Activated B cell treated with CpG ODN at 0.5 μM for 24 hours (primary cell): ENCODE results near the gene TBC1D16. TPM values are rescaled to one million over a fixed set of nuclear protein-coding genes. Genes with fewer than 3 reads are reported as not detected.

ENCODE experiments used
- ATAC-seq: fragments of 200-7000 bp; cut with Tn5 transposase; one replicate; pipeline ENCODE4 v1.10.0; 2021; ENCODE audit warnings: low read depth, mild to moderate bottlenecking, moderate library complexity
- CTCF ChIA-PET: fragments of 350-600 bp; sonication (Branson Sonifier 250); formaldehyde crosslinking; loops from one replicate; lab custom pipeline; 2021; ENCODE audit warnings: antibody characterized with exemption; lab: Charles Lee
- POLR2A ChIA-PET: fragments of 350-600 bp; sonication (Branson Sonifier 250); formaldehyde crosslinking; loops from one replicate; lab custom pipeline; 2021; ENCODE audit warnings: antibody characterized with exemption; lab: Charles Lee
- DNase-seq: peaks from one replicate; pipeline ENCODE4 v3.0.0; 2022
- H3K27ac Mint-ChIP-seq: one replicate; pipeline ENCODE4 v1.8.0; 2020; ENCODE audit warnings: mixed read lengths
- H3K27me3 Mint-ChIP-seq: one replicate; pipeline ENCODE4 v1.8.0; 2021; ENCODE audit warnings: mixed read lengths
- H3K36me3 Mint-ChIP-seq: one replicate; pipeline ENCODE4 v1.8.0; 2021; ENCODE audit warnings: low read depth, mixed read lengths
- H3K4me1 Mint-ChIP-seq: one replicate; pipeline ENCODE4 v1.8.0; 2021; ENCODE audit warnings: mixed read lengths
- H3K4me3 Mint-ChIP-seq: one replicate; pipeline ENCODE4 v1.8.0; 2020; ENCODE audit warnings: mild to moderate bottlenecking, mixed read lengths
- H3K9me3 Mint-ChIP-seq: one replicate; pipeline ENCODE4 v1.8.0; 2020; ENCODE audit warnings: mixed read lengths
- intact Hi-C: fragments of 100-400 bp; cut with micrococcal nuclease; formaldehyde crosslinking; loops from one replicate; pipeline ENCODE4 v1.15.1; 2024
- total RNA-seq: library from RNA; stranded (reverse); gene quantifications from 2 replicates; pipeline ENCODE4 v1.2.3, GENCODE V29; 2022
- TF ChIP-seq, protein P1 (sequence below): fragments of 200-600 bp; IDR thresholded peaks from one replicate; pipeline ENCODE4 v1.8.0; 2022; ENCODE audit warnings: antibody characterized with exemption, mild to moderate bottlenecking

The TBC1D16 gene
- total RNA-seq, 1 donor from 2014 or later: 2.6 TPM

DNA sequence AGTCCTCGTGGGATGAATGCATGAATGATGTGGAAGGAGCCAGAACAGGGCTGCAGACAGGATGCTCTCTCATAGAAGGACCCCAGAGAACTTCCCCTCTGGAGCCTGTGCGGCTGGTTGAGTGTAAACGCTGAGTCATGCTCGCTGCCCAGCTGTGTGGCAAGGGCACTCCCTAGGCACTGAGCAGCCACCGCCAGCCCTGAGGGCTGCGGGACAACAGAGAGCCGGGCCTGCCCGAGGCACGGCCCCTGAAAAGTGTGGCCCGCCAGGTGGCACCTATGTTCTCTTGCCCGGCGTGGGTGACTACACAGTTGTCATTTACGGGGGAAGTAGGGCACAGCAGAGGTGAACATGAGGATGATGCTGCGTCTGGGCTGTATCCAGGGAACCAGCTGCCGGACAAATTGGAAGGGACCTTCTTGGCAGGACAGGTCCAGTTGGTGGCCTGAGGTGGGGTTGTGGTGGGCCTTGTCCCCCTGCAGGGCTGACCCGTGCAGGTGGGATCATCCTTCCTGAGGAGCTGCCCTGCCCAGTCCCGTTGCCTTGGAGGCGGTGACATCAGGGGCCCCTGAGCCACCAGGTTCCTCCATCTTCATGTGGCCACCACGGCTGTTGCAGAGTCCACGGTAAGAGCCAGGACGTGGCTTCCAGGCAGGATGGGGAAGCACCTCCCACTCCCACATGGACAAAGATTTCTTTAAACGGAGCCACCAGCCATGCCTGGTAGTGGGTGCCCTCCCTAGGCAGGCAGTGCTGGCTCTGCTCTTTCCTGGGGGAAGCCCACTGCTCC lies 101.6 kb downstream of the TBC1D16 start:
- DNase-seq: peak; percentile 48
- CTCF ChIA-PET: interaction anchor here (1.4 kb wide), 1 partner anchor 36 kb away, joined by 5 read pairs; no protein-coding TSS in a partner anchor
- Mint-ChIP-seq H3K27me3 (peaks cover 3% of the 10 kb centered on the region), H3K27ac (peak overlapping the region; percentile 92), H3K4me3 (peak overlapping the region; percentile 64), H3K36me3 (peaks cover 2% of the 10 kb centered on the region), H3K4me1 (peaks cover 89% of the 10 kb centered on the region), H3K9me3 (no peaks in the 10 kb centered on the region)
- intact Hi-C loops: loop anchor here (1.0 to 5.0 kb wide), 4 partner anchors 8 to 1578 kb away; partner anchors contain the start of gene ACTG1
- TF ChIP-seq, protein P1, sequence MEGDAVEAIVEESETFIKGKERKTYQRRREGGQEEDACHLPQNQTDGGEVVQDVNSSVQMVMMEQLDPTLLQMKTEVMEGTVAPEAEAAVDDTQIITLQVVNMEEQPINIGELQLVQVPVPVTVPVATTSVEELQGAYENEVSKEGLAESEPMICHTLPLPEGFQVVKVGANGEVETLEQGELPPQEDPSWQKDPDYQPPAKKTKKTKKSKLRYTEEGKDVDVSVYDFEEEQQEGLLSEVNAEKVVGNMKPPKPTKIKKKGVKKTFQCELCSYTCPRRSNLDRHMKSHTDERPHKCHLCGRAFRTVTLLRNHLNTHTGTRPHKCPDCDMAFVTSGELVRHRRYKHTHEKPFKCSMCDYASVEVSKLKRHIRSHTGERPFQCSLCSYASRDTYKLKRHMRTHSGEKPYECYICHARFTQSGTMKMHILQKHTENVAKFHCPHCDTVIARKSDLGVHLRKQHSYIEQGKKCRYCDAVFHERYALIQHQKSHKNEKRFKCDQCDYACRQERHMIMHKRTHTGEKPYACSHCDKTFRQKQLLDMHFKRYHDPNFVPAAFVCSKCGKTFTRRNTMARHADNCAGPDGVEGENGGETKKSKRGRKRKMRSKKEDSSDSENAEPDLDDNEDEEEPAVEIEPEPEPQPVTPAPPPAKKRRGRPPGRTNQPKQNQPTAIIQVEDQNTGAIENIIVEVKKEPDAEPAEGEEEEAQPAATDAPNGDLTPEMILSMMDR: no peak
- POLR2A ChIA-PET: interaction anchor here (1.0 to 1.9 kb wide), 4 partner anchors 8 to 95 kb away, joined by 3 to 13 read pairs (median 4); partner anchors contain the start of gene CBX4
- peak; percentile 25 for ATAC-seq

DNA sequence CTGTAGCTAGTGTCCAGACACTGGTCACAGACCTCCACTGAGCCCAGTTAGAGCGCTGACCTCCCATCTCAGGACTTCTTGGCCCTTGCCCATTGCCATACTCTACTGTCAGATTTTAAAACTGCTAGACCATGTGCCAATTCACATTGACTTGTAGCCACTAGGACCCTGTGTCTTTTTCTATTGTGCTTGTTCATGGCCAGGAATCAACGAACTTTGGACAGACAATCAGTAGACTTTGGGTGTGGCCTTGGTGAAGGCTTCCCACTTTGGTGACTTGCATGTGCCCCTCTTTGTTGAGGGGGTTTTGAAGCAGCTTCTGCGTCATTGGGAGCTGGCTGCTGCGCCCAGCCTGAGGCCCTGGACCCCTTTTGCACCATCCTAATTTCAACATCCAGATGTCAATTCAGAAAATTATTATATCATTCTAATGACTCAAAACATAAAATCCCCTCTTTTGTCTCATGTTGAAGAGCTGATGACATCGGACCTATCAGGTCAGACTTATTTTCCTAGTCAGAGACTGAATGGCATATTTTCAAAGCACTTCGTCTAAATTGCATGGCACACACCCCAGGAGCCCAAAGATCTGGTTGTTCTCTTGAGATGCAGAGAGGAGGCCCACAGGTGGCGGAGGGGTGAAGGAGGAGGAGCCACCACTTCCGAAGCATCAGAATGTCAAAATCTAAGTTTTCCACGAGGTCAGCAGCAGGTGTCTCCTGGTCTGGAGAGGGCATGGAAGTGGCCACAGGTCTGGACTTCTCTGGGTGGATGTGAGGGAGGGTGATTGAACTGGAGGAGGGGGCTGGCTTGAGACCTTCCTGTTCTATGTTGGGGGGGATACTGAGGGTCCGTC lies 103.0 kb downstream of the TBC1D16 start:
- Mint-ChIP-seq H3K4me3 (peak overlapping the region; percentile 65), H3K9me3 (no peaks in the 10 kb centered on the region), H3K4me1 (peaks cover 89% of the 10 kb centered on the region), H3K27ac (peak overlapping the region; percentile 92), H3K36me3 (peaks cover 2% of the 10 kb centered on the region), H3K27me3 (peaks cover 3% of the 10 kb centered on the region)
- intact Hi-C loops: loop anchor here (5.0 kb wide), 3 partner anchors 130 to 1580 kb away; partner anchors contain the start of gene ACTG1
- TF ChIP-seq, protein P1: no peak
- CTCF ChIA-PET: no interaction called here
- no peak for DNase-seq
- ATAC-seq: no peak
- POLR2A ChIA-PET: interaction anchor here (0.8 to 3.0 kb wide), 5 partner anchors 11 to 93 kb away, joined by 3 to 38 read pairs (median 27); partner anchors contain the start of gene CBX4

DNA sequence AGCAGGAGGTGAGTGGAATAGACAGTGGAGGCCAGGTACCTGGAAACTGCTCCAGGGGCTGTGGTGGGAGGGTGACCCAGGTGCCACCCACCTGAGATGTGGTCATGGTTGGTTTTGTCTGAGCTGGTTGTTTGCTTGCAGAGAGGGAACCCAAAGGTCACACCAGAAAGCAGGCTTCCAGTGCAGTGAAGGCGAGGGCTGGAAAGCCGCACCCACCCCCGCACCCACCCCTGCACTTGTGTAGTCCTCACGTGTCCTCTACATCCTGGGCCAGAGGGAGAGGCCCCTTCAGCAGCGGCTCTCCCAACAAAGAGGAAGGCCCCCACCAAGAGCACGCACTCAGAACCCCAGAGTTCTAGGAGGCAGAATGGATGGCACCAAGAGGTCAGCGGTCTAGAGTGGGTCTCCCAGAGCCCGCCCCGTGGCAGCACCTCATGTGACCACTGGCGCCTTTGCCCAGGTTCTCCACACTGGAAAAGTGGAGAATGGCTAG lies 103.8 kb downstream of the TBC1D16 start:
- TF ChIP-seq, protein P1: no peak

DNA sequence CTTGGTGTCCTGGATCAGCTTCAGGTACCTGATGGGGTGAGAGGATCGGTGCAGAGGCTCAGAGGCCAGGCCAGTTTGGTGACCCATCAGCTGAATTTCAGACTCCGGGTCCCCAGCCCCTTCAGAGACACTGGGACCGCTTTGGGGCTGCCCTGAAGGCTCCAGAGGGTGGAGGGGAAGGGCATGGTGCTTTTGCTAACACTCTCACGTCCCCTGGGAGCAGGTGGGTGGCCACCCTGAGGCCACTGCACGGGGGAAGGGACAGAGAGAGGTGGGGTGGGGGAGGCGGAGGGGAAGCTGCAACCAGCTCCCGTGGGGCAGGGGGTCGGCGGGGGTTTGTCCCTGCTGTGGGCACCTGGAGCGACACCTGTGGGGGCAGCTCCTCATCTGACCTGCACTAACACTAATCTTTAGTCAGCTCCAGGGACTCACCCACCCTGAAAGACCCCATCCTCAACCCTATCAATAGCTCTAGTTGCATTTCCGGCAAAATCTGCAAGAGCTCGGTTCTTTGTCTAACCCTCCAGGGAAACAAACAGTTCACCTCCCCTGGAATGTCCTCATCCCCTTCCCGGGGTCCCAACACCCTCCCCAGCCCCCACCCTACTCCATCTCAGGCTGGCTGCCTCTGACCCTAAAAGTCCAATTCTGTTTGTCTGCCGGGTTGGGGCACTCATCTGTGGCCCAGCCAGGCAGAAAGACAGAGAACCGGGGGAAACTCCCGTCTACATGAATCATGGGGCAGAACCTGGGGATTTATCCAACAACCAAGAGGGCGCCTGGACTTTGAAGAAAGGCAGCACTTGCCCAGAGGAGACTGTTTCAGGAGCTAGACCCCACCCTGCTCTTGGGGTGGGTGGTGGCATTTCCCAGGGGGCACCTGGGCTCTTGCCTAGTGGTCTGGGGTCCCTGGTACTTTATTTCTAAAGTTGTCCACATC lies 104.5 kb downstream of the TBC1D16 start:
- H3K27me3 Mint-ChIP-seq: peaks cover 3% of the 10 kb centered on the region
- peak overlapping the region; percentile 92 for H3K27ac Mint-ChIP-seq
- peak; percentile 69 for ATAC-seq
- TF ChIP-seq, protein P1: no peak
- ChIA-PET POLR2A (interaction anchor here (0.6 to 3.0 kb wide), 24 partner anchors 9 to 1581 kb away, joined by 3 to 38 read pairs (median 6); partner anchors contain the start of genes ACTG1, CBX4 and CBX8), CTCF (interaction anchor here (1.0 to 1.7 kb wide), 6 partner anchors 16 to 127 kb away, joined by 3 to 15 read pairs (median 4); no protein-coding TSS in a partner anchor)
- intact Hi-C loops: loop anchor here (2.0 to 5.0 kb wide), 5 partner anchors 66 to 1581 kb away; partner anchors contain the start of genes ACTG1 and CBX4
- no peaks in the 10 kb centered on the region for H3K9me3 Mint-ChIP-seq
- H3K4me3 Mint-ChIP-seq: peak overlapping the region; percentile 90
- H3K4me1 Mint-ChIP-seq: peaks cover 75% of the 10 kb centered on the region
- H3K36me3 Mint-ChIP-seq: peaks cover 2% of the 10 kb centered on the region
- peak; percentile 56 for DNase-seq

More for the DNA sequence above, 103.8 kb downstream of the TBC1D16 start:
- DNase-seq: no peak
- peaks cover 3% of the 10 kb centered on the region for H3K27me3 Mint-ChIP-seq
- H3K9me3 Mint-ChIP-seq: no peaks in the 10 kb centered on the region
- intact Hi-C loops: loop anchor here (2.0 to 5.0 kb wide), 5 partner anchors 65 to 1580 kb away; partner anchors contain the start of genes ACTG1 and CBX4
- peak overlapping the region; percentile 92 for H3K27ac Mint-ChIP-seq
- peaks cover 2% of the 10 kb centered on the region for H3K36me3 Mint-ChIP-seq
- POLR2A ChIA-PET: interaction anchor here (0.6 to 3.0 kb wide), 17 partner anchors 10 to 1583 kb away, joined by 3 to 38 read pairs (median 7); partner anchors contain the start of genes CBX4 and CBX8
- peaks cover 82% of the 10 kb centered on the region for H3K4me1 Mint-ChIP-seq
- peak overlapping the region; percentile 90 for H3K4me3 Mint-ChIP-seq
- CTCF ChIA-PET: interaction anchor here (1.1 to 1.7 kb wide), 5 partner anchors 38 to 128 kb away, joined by 3 to 15 read pairs (median 4); no protein-coding TSS in a partner anchor
- ATAC-seq: peak; percentile 4
